Vagina (tissue), 2 donors: Measurements from ENCODE around the gene NHSL2. TPM values are rescaled to one million over a fixed set of nuclear protein-coding genes. Genes with fewer than 3 reads are reported as not detected.

Source experiments
- DNase-seq, 2 donors: peaks; one replicate each; pipeline ENCODE4 v3.0.0-alpha.2; 2017; ENCODE audit errors: extremely low spot score in 2 of 2
- H3K27ac ChIP-seq: fragments of 200-600 bp; sonication (generic); one replicate; pipeline ENCODE4 v1.5.1; 2019
- H3K27me3 ChIP-seq: fragments of 200-600 bp; sonication (generic); one replicate; pipeline ENCODE4 v1.5.1; 2019
- H3K36me3 ChIP-seq, 2 donors: fragments of 200-600 bp; sonication (generic); one replicate each; pipeline ENCODE4 v1.5.1; 2017 to 2019
- H3K4me1 ChIP-seq: fragments of 200-600 bp; sonication (generic); one replicate; pipeline ENCODE4 v1.5.1; 2019
- H3K4me3 ChIP-seq, 2 donors: fragments of 200-600 bp; sonication (generic); 1 replicate in 1 of 2; 2 replicates in 1 of 2; pipeline ENCODE4 v1.5.1; 2016 to 2019
- H3K9me3 ChIP-seq: fragments of 200-600 bp; sonication (generic); one replicate; pipeline ENCODE4 v1.5.1; 2019
- POLR2A ChIP-seq, 2 donors: fragments of 450-650 bp; IDR thresholded peaks; one replicate each; pipeline ENCODE4 v1.6.1; 2017; ENCODE audit warnings: antibody characterized with exemption in 2 of 2, mild to moderate bottlenecking in 2 of 2, moderate library complexity in 2 of 2
- POLR2AphosphoS5 ChIP-seq, 2 donors: sonication (generic); formaldehyde crosslinking; IDR thresholded peaks; one replicate each; pipeline ENCODE4 v1.9.0; 2017; ENCODE audit warnings: antibody characterized with exemption in 2 of 2, mild to moderate bottlenecking in 2 of 2, low read depth in 1 of 2; ENCODE audit not compliant: insufficient read depth in 1 of 2
- intact Hi-C: fragments of 100-400 bp; cut with DNase I; formaldehyde crosslinking; loops from one replicate; pipeline ENCODE4 v1.15.1; 2023
- total RNA-seq: library from RNA; depleted of rRNA; stranded (reverse); fragments of >200 nt; gene quantifications from one replicate; pipeline ENCODE4 v1.2.3, GENCODE V29; 2016
- TF ChIP-seq, protein P1 (sequence below), 3 experiments: fragments of 450-650 bp in 2 of 3; fragments of 200-600 bp in 1 of 3; sonication (generic) in 1 of 3; IDR thresholded peaks; one replicate each; pipeline ENCODE4 v1.5.1; 2017 to 2019; ENCODE audit warnings: antibody characterized with exemption in 3 of 3, mild to moderate bottlenecking in 2 of 3, moderate library complexity in 2 of 3

Gene NHSL2
- total RNA-seq, 1 donor from 2014 or later, result 12.3 TPM

GRCh38 chrX:72031118-72031517 lies 120.5 kb downstream of the NHSL2 start:
- DNase-seq, result peak; percentile 19 to 72

DNA sequence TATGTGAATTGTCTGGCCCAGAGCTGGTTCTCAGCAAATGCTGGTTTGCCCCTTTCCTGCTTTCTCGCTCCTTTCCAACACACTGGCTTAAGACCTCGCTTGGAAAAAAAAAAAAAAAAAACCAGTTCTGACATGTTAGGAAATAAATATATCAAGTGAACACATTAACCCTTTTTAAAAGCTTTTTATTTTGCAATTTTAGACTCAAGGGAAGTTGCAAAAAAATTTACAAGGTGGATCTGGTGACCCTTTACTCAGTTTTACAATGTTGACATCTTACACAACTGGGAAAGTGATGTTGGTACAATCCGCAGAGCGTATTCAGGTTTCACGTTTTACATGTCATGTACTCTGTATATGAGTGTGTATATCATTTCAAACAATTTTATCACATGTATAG lies 121.0 kb downstream of the NHSL2 start:
- Histone ChIP-seq H3K4me1 (no peaks in the 10 kb centered on the region), H3K4me3 (no peak overlapping the region), H3K36me3 (no peaks in the 10 kb centered on the region), H3K9me3 (no peaks in the 10 kb centered on the region), H3K27ac (no peak overlapping the region), H3K27me3 (no peaks in the 10 kb centered on the region)
- TF ChIP-seq, protein P1, sequence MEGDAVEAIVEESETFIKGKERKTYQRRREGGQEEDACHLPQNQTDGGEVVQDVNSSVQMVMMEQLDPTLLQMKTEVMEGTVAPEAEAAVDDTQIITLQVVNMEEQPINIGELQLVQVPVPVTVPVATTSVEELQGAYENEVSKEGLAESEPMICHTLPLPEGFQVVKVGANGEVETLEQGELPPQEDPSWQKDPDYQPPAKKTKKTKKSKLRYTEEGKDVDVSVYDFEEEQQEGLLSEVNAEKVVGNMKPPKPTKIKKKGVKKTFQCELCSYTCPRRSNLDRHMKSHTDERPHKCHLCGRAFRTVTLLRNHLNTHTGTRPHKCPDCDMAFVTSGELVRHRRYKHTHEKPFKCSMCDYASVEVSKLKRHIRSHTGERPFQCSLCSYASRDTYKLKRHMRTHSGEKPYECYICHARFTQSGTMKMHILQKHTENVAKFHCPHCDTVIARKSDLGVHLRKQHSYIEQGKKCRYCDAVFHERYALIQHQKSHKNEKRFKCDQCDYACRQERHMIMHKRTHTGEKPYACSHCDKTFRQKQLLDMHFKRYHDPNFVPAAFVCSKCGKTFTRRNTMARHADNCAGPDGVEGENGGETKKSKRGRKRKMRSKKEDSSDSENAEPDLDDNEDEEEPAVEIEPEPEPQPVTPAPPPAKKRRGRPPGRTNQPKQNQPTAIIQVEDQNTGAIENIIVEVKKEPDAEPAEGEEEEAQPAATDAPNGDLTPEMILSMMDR (IDR thresholded peaks at IDR 0.05), result no peak
- TF ChIP-seq POLR2AphosphoS5 (IDR thresholded peaks at IDR 0.05; ENCODE audit: insufficient read depth in 1 of 2, low read depth in 1 of 2), result no peak
- TF ChIP-seq POLR2A (IDR thresholded peaks at IDR 0.05), result no peak
- DNase-seq, result no peak
- intact Hi-C loops, result no loop called here

More at GRCh38 chrX:72031118-72031517, 120.5 kb downstream of the NHSL2 start:
- Histone ChIP-seq H3K9me3 (no peaks in the 10 kb centered on the region), H3K4me1 (no peaks in the 10 kb centered on the region), H3K4me3 (no peak overlapping the region), H3K36me3 (no peaks in the 10 kb centered on the region), H3K27me3 (no peaks in the 10 kb centered on the region), H3K27ac (no peak overlapping the region)
- no peak for TF ChIP-seq POLR2AphosphoS5 (IDR thresholded peaks at IDR 0.05; ENCODE audit: insufficient read depth in 1 of 2, low read depth in 1 of 2)
- TF ChIP-seq POLR2A (IDR thresholded peaks at IDR 0.05), result no peak
- TF ChIP-seq, protein P1 (IDR thresholded peaks at IDR 0.05), result no peak
- intact Hi-C loops, result no loop called here

DNA sequence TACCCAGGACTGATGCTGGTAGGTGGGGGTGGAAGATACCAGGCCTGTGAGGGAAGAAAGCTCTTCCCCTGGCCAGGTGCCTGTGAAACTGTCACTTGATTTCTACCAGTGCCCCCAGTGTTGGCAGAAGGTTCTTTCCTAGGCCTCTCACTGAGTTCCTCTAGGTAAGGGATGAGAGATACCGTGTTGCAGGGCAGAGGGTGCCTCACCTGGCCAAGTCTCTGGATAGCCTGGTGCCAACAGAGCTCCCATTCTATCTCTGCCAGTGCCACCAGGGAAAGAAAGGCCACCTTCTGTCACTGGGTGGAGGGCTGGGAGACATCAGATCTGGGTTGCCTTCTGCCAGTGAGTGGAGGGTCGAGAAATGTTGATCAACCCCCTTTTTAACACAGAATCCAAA lies 127.0 kb downstream of the NHSL2 start:
- Histone ChIP-seq H3K4me3 (no peak overlapping the region), H3K36me3 (no peaks in the 10 kb centered on the region), H3K9me3 (no peaks in the 10 kb centered on the region), H3K4me1 (peaks cover 12% of the 10 kb centered on the region), H3K27ac (no peak overlapping the region), H3K27me3 (no peaks in the 10 kb centered on the region)
- peak; percentile 56 to 84 for DNase-seq
- intact Hi-C loops, result no loop called here
- TF ChIP-seq POLR2A (IDR thresholded peaks at IDR 0.05) (no peak), POLR2AphosphoS5 (IDR thresholded peaks at IDR 0.05; ENCODE audit: insufficient read depth in 1 of 2, low read depth in 1 of 2) (no peak)
- TF ChIP-seq, protein P1 (IDR thresholded peaks at IDR 0.05), result no peak

GRCh38 chrX:72038016-72038415 lies 127.4 kb downstream of the NHSL2 start:
- H3K27me3 ChIP-seq, result no peaks in the 10 kb centered on the region
- no peak overlapping the region for H3K27ac ChIP-seq
- H3K4me3 ChIP-seq, result no peak overlapping the region
- H3K4me1 ChIP-seq, result peaks cover 12% of the 10 kb centered on the region
- intact Hi-C loops, result no loop called here
- H3K9me3 ChIP-seq, result no peaks in the 10 kb centered on the region
- peak; percentile 34 to 49 for DNase-seq
- TF ChIP-seq, protein P1 (IDR thresholded peaks at IDR 0.05), result no peak
- TF ChIP-seq POLR2AphosphoS5 (IDR thresholded peaks at IDR 0.05; ENCODE audit: insufficient read depth in 1 of 2, low read depth in 1 of 2) (no peak), POLR2A (IDR thresholded peaks at IDR 0.05) (no peak)
- H3K36me3 ChIP-seq, result no peaks in the 10 kb centered on the region

- H3K9me3 ChIP-seq, result no peaks in the 10 kb centered on the region
- H3K4me1 ChIP-seq, result peaks cover 12% of the 10 kb centered on the region
- TF ChIP-seq POLR2AphosphoS5 (IDR thresholded peaks at IDR 0.05; ENCODE audit: insufficient read depth in 1 of 2, low read depth in 1 of 2) (no peak), POLR2A (IDR thresholded peaks at IDR 0.05) (no peak)
- TF ChIP-seq, protein P1 (IDR thresholded peaks at IDR 0.05), result no peak
- intact Hi-C loops, result no loop called here
- H3K36me3 ChIP-seq, result no peaks in the 10 kb centered on the region
- no peak overlapping the region for H3K27ac ChIP-seq
- no peaks in the 10 kb centered on the region for H3K27me3 ChIP-seq
- DNase-seq, result no peak
- H3K4me3 ChIP-seq, result no peak overlapping the region
These were observed 128.2 kb downstream of the NHSL2 start for GRCh38 chrX:72038868-72039267.
